ENCODE measurements around the gene LRRIQ1.

The LRRIQ1 gene

GRCh38 chr12:85089792-85090191 is 53.6 kb downstream of the LRRIQ1 start:
- H4K20me1 ChIP-seq (ENCODE audit: insufficient read depth, low read length) = no peaks in the 10 kb centered on the region
- no peak overlapping the region for H3K27ac ChIP-seq (ENCODE audit: low read length)
- no peak overlapping the region for H2AFZ ChIP-seq (ENCODE audit: low read length)
- DNase-seq = no peak
- no peak overlapping the region for H3K9ac ChIP-seq (ENCODE audit: low read length)
- H3K9me3 ChIP-seq (replicated peaks; ENCODE audit: insufficient read depth, low read length) = no peaks in the 10 kb centered on the region
- H3K79me2 ChIP-seq (ENCODE audit: low read length) = no peaks in the 10 kb centered on the region
- H3K4me1 ChIP-seq (ENCODE audit: low read length) = no peaks in the 10 kb centered on the region
- H3K27me3 ChIP-seq (replicated peaks; ENCODE audit: insufficient read depth, low read length) = no peaks in the 10 kb centered on the region
- TF ChIP-seq CTCF (IDR thresholded peaks at IDR 0.05; ENCODE audit: low read length) (no peak), EZH2phosphoT487 (IDR thresholded peaks at IDR 0.05; ENCODE audit: low read length) (no peak), EZH2 (optimal IDR thresholded peaks at IDR 0.05; ENCODE audit: low read depth, low read length) (no peak)
- no peaks in the 10 kb centered on the region for H3F3A ChIP-seq (ENCODE audit: insufficient read depth, low read length)
- H3K36me3 ChIP-seq (replicated peaks; ENCODE audit: insufficient read depth, low read length) = no peaks in the 10 kb centered on the region
- H3K4me3 ChIP-seq (ENCODE audit: low read length) = no peak overlapping the region
- H3K9me2 ChIP-seq (replicated peaks; ENCODE audit: insufficient read depth, low read length) = no peaks in the 10 kb centered on the region
- no peak overlapping the region for H3K4me2 ChIP-seq (ENCODE audit: low read depth, low read length)

- TF ChIP-seq EZH2phosphoT487 (IDR thresholded peaks at IDR 0.05; ENCODE audit: low read length) = no peak
- DNase-seq = no peak
- no peak overlapping the region for H2AFZ ChIP-seq (ENCODE audit: low read length)
These were observed 56.7 kb downstream of the LRRIQ1 start for GRCh38 chr12:85092814-85093370.

GRCh38 chr12:85095501-85095900 is 59.4 kb downstream of the LRRIQ1 start:
- H3F3A ChIP-seq (ENCODE audit: insufficient read depth, low read length) = no peaks in the 10 kb centered on the region
- no peak for DNase-seq
- H3K27me3 ChIP-seq (replicated peaks; ENCODE audit: insufficient read depth, low read length) = no peaks in the 10 kb centered on the region
- H4K20me1 ChIP-seq (ENCODE audit: insufficient read depth, low read length) = no peaks in the 10 kb centered on the region
- H3K4me2 ChIP-seq (ENCODE audit: low read depth, low read length) = no peak overlapping the region
- TF ChIP-seq EZH2phosphoT487 (IDR thresholded peaks at IDR 0.05; ENCODE audit: low read length) (no peak), CTCF (IDR thresholded peaks at IDR 0.05; ENCODE audit: low read length) (no peak), EZH2 (optimal IDR thresholded peaks at IDR 0.05; ENCODE audit: low read depth, low read length) (no peak)
- H3K79me2 ChIP-seq (ENCODE audit: low read length) = no peaks in the 10 kb centered on the region
- no peak overlapping the region for H3K9ac ChIP-seq (ENCODE audit: low read length)
- H3K27ac ChIP-seq (ENCODE audit: low read length) = no peak overlapping the region
- no peaks in the 10 kb centered on the region for H3K4me1 ChIP-seq (ENCODE audit: low read length)
- H3K9me2 ChIP-seq (replicated peaks; ENCODE audit: insufficient read depth, low read length) = no peaks in the 10 kb centered on the region
- H3K4me3 ChIP-seq (ENCODE audit: low read length) = no peak overlapping the region
- no peaks in the 10 kb centered on the region for H3K9me3 ChIP-seq (replicated peaks; ENCODE audit: insufficient read depth, low read length)
- H3K36me3 ChIP-seq (replicated peaks; ENCODE audit: insufficient read depth, low read length) = no peaks in the 10 kb centered on the region
- H2AFZ ChIP-seq (ENCODE audit: low read length) = no peak overlapping the region

More at GRCh38 chr12:85092814-85093370, 56.7 kb downstream of the LRRIQ1 start:
- no peak overlapping the region for H3K9ac ChIP-seq (ENCODE audit: low read length)
- no peaks in the 10 kb centered on the region for H4K20me1 ChIP-seq (ENCODE audit: insufficient read depth, low read length)
- no peaks in the 10 kb centered on the region for H3K4me1 ChIP-seq (ENCODE audit: low read length)
- no peaks in the 10 kb centered on the region for H3K79me2 ChIP-seq (ENCODE audit: low read length)
- H3K36me3 ChIP-seq (replicated peaks; ENCODE audit: insufficient read depth, low read length) = no peaks in the 10 kb centered on the region
- H3K27ac ChIP-seq (ENCODE audit: low read length) = no peak overlapping the region
- H3K9me3 ChIP-seq (replicated peaks; ENCODE audit: insufficient read depth, low read length) = no peaks in the 10 kb centered on the region
- H3K4me3 ChIP-seq (ENCODE audit: low read length) = no peak overlapping the region
- H3K9me2 ChIP-seq (replicated peaks; ENCODE audit: insufficient read depth, low read length) = no peaks in the 10 kb centered on the region
- H3K27me3 ChIP-seq (replicated peaks; ENCODE audit: insufficient read depth, low read length) = no peaks in the 10 kb centered on the region
- H3K4me2 ChIP-seq (ENCODE audit: low read depth, low read length) = no peak overlapping the region
- H3F3A ChIP-seq (ENCODE audit: insufficient read depth, low read length) = no peaks in the 10 kb centered on the region

GRCh38 chr12:85130646-85131045 is 94.5 kb downstream of the LRRIQ1 start:
- no peaks in the 10 kb centered on the region for H3K9me3 ChIP-seq (replicated peaks; ENCODE audit: insufficient read depth, low read length)
- H3F3A ChIP-seq (ENCODE audit: insufficient read depth, low read length) = no peaks in the 10 kb centered on the region
- no peaks in the 10 kb centered on the region for H3K79me2 ChIP-seq (ENCODE audit: low read length)
- no peaks in the 10 kb centered on the region for H3K4me1 ChIP-seq (ENCODE audit: low read length)
- no peak overlapping the region for H3K9ac ChIP-seq (ENCODE audit: low read length)
- H3K4me3 ChIP-seq (ENCODE audit: low read length) = no peak overlapping the region
- H3K27me3 ChIP-seq (replicated peaks; ENCODE audit: insufficient read depth, low read length) = no peaks in the 10 kb centered on the region
- H2AFZ ChIP-seq (ENCODE audit: low read length) = no peak overlapping the region
- H3K27ac ChIP-seq (ENCODE audit: low read length) = no peak overlapping the region
- DNase-seq = no peak
- no peaks in the 10 kb centered on the region for H3K36me3 ChIP-seq (replicated peaks; ENCODE audit: insufficient read depth, low read length)
- TF ChIP-seq EZH2phosphoT487 (IDR thresholded peaks at IDR 0.05; ENCODE audit: low read length) (no peak), EZH2 (optimal IDR thresholded peaks at IDR 0.05; ENCODE audit: low read depth, low read length) (no peak), CTCF (IDR thresholded peaks at IDR 0.05; ENCODE audit: low read length) (no peak)
- no peaks in the 10 kb centered on the region for H4K20me1 ChIP-seq (ENCODE audit: insufficient read depth, low read length)
- no peak overlapping the region for H3K4me2 ChIP-seq (ENCODE audit: low read depth, low read length)
- H3K9me2 ChIP-seq (replicated peaks; ENCODE audit: insufficient read depth, low read length) = no peaks in the 10 kb centered on the region
